HepG2 (cell line): ENCODE data around the gene PFDN2. TPM values are rescaled to one million over a fixed set of nuclear protein-coding genes. Genes with fewer than 3 reads are reported as not detected.

Experiments
- DNMT1 ChIP-seq: sonication (generic); formaldehyde crosslinking; IDR thresholded peaks from 2 replicates; pipeline ENCODE4 v1.5.1; 2020; ENCODE audit warnings: mild to moderate bottlenecking, missing genetic modification reagents
- HOXA3 ChIP-seq: sonication (generic); formaldehyde crosslinking; IDR thresholded peaks from 2 replicates; pipeline ENCODE4 v1.5.0; 2020; ENCODE audit warnings: missing genetic modification reagents
- JUN ChIP-seq: sonication (generic); formaldehyde crosslinking; IDR thresholded peaks from 2 replicates; pipeline ENCODE4 v1.4.0; 2020; ENCODE audit warnings: mild to moderate bottlenecking, missing genetic modification reagents
- KLF15 ChIP-seq: sonication (generic); formaldehyde crosslinking; IDR thresholded peaks from 2 replicates; pipeline ENCODE4 v1.8.1; 2023; ENCODE audit warnings: borderline replicate concordance, mild to moderate bottlenecking, inconsistent platforms, missing genetic modification reagents, mixed read lengths
- NFE2 ChIP-seq: sonication (generic); formaldehyde crosslinking; IDR thresholded peaks from 2 replicates; pipeline ENCODE4 v1.4.0; 2020; ENCODE audit warnings: missing genetic modification reagents
- PBX2 ChIP-seq: IDR thresholded peaks from 2 replicates; pipeline ENCODE4 v1.6.1; 2016; ENCODE audit warnings: control low read depth
- POGZ ChIP-seq: sonication (generic); formaldehyde crosslinking; IDR thresholded peaks from 2 replicates; pipeline ENCODE4 v1.4.0; 2020; ENCODE audit warnings: mild to moderate bottlenecking, missing genetic modification reagents
- SP5 ChIP-seq: IDR thresholded peaks from 2 replicates; pipeline ENCODE4 v1.6.1; 2016; ENCODE audit warnings: low read depth, borderline replicate concordance
- STAT5B ChIP-seq: sonication (generic); formaldehyde crosslinking; IDR thresholded peaks from 2 replicates; pipeline ENCODE4 v1.4.0; 2020; ENCODE audit warnings: missing genetic modification reagents
- ZNF496 ChIP-seq: sonication (generic); formaldehyde crosslinking; IDR thresholded peaks from 2 replicates; pipeline ENCODE4 v1.8.1; 2023; ENCODE audit warnings: mild to moderate bottlenecking, moderate library complexity, missing genetic modification reagents; ENCODE audit not compliant: insufficient replicate concordance
- polyA plus RNA-seq, 8 experiments: library from polyadenylated mRNA; depleted of rRNA in 3 of 8; stranded (reverse) in 7 of 8; unstranded in 1 of 8; fragments of >200 nt; fragmentation: Illumina TruSeq in 4 of 8; extraction: Trizol in 4 of 8; gene quantifications; 2 replicates each; pipeline versions ENCODE4 v1.2.1 to v1.2.3, GENCODE V29; 2011 to 2016; ENCODE audit warnings: low read depth in 4 of 8, missing spikeins in 1 of 8, mixed read lengths in 1 of 8; ENCODE audit not compliant: insufficient read depth in 1 of 8
- total RNA-seq, 5 experiments: library from RNA; depleted of rRNA; stranded (reverse); fragments of >200 nt; fragmentation: Illumina TruSeq; extraction: Trizol; gene quantifications; 2 replicates each; pipeline ENCODE4 v1.2.3, GENCODE V29; 2016; ENCODE audit warnings: low read depth in 1 of 5
- TF ChIP-seq, protein P1 (sequence below): sonication (generic); formaldehyde crosslinking; IDR thresholded peaks from 2 replicates; pipeline ENCODE4 v1.5.0; 2020; ENCODE audit warnings: mild to moderate bottlenecking, missing genetic modification reagents, borderline replicate concordance
- TF ChIP-seq, protein P2 (sequence below), 2 experiments: sonication (generic) in 1 of 2; formaldehyde crosslinking in 1 of 2; IDR thresholded peaks; 2 replicates each; pipeline versions ENCODE4 v1.6.1 to v1.9.0; 2014 to 2022; ENCODE audit warnings: antibody characterized with exemption in 1 of 2, borderline replicate concordance in 1 of 2, inconsistent platforms in 1 of 2, low read depth in 1 of 2, missing genetic modification reagents in 1 of 2

PFDN2 gene
- total and polyA plus RNA-seq, 2 of the 13 experiments (the other 11 are each of a cell fraction or from before 2014, with no cell fraction given) = 62.6 to 63.6 TPM

DNA sequence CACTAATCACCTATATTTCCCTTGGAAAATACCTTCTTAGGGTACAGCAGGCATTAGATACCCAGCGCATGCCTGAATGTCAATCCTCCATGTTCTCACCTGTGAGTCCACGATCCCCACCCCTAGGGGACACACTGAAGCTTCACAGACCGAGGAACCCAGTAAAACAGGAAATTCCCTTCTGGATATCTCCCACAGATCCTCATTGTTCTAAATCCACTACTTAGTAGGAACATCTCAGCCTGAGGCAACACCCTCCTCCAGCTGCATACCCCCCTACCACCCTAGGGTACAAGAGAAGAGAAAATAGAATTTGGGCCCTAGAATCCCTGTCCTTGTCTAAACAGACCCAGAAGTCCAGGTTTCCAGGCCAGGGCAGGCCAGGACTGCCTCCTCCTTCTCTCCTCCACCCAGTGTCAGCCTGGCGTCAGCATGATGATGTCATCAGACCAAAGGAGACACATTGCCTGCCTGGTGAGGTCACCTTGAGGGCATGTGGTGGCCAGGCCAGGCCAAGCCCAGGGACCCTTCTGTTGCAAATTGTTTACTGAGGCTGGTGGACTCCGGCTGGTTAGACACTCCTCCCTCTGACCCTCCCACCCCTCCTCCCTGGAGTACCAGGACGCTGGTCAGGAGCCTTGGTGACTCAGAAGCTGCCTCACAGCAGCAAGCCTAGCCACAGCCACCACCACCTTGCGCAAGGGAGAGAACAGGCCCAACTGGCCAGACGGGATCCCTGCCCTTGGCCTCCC lies 34.7 kb downstream of the PFDN2 start (continued):
- TF ChIP-seq PBX2 (CRISPR knock-in tag) (no peak), JUN (CRISPR knock-in tag) (0 out of 2 replicates have a peak, but pooled peaks have one; percentile 38), NFE2 (no peak), SP5 (no peak), DNMT1 (CRISPR knock-in tag) (no peak), ZNF496 (no peak), POGZ (CRISPR knock-in tag) (no peak), KLF15 (CRISPR knock-in tag) (no peak), HOXA3 (CRISPR knock-in tag) (peak; percentile 67), STAT5B (no peak)
- TF ChIP-seq, protein P1, sequence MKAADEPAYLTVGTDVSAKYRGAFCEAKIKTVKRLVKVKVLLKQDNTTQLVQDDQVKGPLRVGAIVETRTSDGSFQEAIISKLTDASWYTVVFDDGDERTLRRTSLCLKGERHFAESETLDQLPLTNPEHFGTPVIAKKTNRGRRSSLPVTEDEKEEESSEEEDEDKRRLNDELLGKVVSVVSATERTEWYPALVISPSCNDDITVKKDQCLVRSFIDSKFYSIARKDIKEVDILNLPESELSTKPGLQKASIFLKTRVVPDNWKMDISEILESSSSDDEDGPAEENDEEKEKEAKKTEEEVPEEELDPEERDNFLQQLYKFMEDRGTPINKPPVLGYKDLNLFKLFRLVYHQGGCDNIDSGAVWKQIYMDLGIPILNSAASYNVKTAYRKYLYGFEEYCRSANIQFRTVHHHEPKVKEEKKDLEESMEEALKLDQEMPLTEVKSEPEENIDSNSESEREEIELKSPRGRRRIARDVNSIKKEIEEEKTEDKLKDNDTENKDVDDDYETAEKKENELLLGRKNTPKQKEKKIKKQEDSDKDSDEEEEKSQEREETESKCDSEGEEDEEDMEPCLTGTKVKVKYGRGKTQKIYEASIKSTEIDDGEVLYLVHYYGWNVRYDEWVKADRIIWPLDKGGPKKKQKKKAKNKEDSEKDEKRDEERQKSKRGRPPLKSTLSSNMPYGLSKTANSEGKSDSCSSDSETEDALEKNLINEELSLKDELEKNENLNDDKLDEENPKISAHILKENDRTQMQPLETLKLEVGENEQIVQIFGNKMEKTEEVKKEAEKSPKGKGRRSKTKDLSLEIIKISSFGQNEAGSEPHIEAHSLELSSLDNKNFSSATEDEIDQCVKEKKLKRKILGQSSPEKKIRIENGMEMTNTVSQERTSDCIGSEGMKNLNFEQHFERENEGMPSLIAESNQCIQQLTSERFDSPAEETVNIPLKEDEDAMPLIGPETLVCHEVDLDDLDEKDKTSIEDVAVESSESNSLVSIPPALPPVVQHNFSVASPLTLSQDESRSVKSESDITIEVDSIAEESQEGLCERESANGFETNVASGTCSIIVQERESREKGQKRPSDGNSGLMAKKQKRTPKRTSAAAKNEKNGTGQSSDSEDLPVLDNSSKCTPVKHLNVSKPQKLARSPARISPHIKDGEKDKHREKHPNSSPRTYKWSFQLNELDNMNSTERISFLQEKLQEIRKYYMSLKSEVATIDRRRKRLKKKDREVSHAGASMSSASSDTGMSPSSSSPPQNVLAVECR (CRISPR knock-in tag) = 0 out of 2 replicates have a peak, but pooled peaks have one; percentile 6
- TF ChIP-seq, protein P2, sequence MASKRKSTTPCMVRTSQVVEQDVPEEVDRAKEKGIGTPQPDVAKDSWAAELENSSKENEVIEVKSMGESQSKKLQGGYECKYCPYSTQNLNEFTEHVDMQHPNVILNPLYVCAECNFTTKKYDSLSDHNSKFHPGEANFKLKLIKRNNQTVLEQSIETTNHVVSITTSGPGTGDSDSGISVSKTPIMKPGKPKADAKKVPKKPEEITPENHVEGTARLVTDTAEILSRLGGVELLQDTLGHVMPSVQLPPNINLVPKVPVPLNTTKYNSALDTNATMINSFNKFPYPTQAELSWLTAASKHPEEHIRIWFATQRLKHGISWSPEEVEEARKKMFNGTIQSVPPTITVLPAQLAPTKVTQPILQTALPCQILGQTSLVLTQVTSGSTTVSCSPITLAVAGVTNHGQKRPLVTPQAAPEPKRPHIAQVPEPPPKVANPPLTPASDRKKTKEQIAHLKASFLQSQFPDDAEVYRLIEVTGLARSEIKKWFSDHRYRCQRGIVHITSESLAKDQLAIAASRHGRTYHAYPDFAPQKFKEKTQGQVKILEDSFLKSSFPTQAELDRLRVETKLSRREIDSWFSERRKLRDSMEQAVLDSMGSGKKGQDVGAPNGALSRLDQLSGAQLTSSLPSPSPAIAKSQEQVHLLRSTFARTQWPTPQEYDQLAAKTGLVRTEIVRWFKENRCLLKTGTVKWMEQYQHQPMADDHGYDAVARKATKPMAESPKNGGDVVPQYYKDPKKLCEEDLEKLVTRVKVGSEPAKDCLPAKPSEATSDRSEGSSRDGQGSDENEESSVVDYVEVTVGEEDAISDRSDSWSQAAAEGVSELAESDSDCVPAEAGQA (IDR thresholded peaks at IDR 0.05; ENCODE audit: low read depth) = no peak
- TF ChIP-seq, protein P2 (CRISPR knock-in tag; IDR thresholded peaks at IDR 0.05; ENCODE audit: borderline replicate concordance) = no peak
